GM12873 (cell line): ENCODE measurements around the gene GATD1.

Experiments
- TF ChIP-seq, protein P1 (sequence below): IDR thresholded peaks from 2 replicates; pipeline ENCODE4 v1.5.1; 2012; ENCODE audit warnings: low read depth, mild to moderate bottlenecking, moderate library complexity, low read length, control low read depth; ENCODE audit not compliant: insufficient read depth; ENCODE audit errors: missing control alignments

Gene GATD1

GRCh38 chr11:809287-810039 is 32.2 kb upstream of the GATD1 start, which contains the start of gene RPLP2:
Gene RPLP2, plus strand, starts transcription at chr11:809967. Its CDS starts 268 bp downstream, at chr11:810235.
- TF ChIP-seq, protein P1, sequence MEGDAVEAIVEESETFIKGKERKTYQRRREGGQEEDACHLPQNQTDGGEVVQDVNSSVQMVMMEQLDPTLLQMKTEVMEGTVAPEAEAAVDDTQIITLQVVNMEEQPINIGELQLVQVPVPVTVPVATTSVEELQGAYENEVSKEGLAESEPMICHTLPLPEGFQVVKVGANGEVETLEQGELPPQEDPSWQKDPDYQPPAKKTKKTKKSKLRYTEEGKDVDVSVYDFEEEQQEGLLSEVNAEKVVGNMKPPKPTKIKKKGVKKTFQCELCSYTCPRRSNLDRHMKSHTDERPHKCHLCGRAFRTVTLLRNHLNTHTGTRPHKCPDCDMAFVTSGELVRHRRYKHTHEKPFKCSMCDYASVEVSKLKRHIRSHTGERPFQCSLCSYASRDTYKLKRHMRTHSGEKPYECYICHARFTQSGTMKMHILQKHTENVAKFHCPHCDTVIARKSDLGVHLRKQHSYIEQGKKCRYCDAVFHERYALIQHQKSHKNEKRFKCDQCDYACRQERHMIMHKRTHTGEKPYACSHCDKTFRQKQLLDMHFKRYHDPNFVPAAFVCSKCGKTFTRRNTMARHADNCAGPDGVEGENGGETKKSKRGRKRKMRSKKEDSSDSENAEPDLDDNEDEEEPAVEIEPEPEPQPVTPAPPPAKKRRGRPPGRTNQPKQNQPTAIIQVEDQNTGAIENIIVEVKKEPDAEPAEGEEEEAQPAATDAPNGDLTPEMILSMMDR = no peak

GRCh38 chr11:808427-809286 is 31.4 kb upstream of the GATD1 start:
- TF ChIP-seq, protein P1 = peak; percentile 37

DNA sequence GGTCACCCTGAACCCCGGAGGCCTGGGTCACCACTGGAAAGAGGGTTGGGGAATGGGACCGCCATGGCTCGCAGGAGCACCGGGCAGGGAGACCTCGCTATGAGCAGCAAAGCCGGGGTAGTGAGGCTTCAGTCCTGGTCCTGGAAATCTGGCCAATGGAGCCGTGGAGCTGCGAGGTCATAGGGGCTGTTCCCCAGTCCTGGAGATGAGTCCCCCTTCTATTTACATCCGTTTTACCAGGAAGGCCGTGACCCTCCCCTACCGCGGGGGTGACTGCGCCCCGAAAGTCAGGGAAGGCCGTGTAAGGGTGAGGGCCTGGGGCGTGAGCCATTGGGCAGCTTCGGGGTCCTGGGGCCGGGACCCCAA is 27.3 kb upstream of the GATD1 start:
- TF ChIP-seq, protein P1 = no peak

DNA sequence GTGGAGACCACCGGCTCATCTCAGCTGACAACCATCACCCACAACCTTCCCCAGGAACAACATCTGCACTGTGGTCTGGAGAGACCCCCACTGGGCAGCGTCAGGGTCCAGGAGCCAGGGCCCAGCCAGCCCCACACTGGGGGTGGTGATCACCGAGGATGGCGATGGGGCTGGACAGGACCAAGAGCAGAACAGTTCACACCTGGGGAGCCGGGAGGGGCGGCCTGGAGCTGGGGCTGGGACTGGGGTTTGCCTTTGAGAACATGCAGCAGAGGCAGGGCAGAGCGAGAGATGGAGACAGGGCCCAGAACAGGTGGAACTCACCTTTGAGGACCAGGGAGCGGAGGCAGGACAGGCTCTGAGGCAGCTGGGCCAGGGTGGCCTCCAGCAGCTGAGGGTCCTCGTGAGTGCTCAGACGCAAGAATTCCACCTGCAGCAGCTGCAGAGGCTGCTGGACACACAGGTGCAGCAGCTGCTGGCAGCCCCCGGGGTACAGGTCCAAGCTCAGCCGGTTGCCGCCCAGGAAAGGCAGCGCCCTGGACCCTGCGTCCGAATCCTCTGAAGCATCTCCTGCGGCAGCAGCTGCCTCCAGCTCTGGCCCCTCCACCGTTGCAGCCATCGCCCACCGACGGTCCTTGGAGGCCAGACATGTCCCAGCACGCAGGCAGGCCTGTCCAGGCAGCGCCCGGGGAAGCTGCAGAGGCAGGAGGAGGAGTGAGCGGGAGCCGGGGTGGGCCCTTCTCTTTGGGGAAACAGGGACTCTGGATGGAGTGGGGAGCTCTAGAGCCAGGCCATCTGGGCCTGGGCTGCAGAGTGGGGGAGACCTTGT is 26.7 kb upstream of the GATD1 start:
- TF ChIP-seq, protein P1 = no peak

DNA sequence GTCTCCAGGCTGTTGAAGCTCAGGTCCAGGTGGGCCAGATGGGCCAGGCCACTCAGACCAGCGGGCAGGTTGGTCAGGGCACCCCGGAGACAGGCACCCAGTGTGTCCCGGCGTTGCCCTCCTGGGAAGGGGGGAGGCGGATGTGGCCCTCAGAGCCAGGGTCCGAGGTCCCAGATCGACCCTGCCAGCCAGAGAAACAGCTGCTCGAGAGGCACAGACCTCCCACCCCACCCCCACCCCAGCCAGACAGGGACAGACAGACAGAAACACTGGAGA is 26.1 kb upstream of the GATD1 start:
- TF ChIP-seq, protein P1 = no peak

DNA sequence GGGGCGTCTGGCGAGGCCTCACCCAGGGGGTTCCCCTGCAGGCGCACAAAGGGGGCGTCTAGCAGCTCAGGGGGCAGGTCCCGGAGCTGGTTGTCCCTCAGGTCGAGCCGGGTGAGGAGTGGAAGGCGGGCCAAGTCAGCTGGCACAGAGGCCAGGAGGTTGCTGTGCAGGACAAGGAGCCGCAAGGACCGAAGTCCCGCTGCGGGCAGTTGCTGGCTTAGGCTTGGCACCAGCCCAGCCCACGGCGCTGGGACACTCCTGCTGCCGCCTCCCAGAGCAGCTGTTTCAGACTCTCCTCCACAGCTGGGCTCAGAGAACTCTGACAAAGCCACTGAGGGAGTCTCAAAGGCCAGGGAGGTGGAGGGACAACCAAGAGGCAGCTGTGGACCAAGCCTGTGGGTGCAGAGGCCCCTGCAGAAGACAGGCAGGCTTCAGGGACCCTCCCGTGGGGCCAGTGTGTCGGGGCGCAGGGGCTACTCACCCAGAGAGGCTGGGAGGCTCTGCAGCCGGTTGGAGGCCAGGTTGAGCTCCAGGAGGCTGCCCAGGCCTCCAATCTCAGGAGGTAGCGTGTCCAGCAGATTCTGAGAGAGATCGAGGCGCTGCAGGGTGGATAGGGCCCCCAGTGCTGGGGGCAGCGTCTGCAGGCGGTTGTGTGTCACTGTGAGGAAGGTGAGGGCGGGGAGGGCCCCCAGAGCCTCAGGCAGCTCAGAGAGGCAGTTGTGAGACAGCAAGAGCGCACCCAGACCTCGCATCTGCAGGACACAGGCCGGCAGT is 25.6 kb upstream of the GATD1 start:
- TF ChIP-seq, protein P1 = no peak
